HG02678 (cell line): ENCODE measurements around the gene GRHL3.

Source experiments
- ATAC-seq: cut with Tn5 transposase; IDR thresholded peaks from one replicate; pipeline ENCODE4 v1.9.1; 2021; ENCODE audit warnings: mild to moderate bottlenecking, moderate library complexity; ENCODE audit not compliant: unreplicated experiment

Gene GRHL3

DNA sequence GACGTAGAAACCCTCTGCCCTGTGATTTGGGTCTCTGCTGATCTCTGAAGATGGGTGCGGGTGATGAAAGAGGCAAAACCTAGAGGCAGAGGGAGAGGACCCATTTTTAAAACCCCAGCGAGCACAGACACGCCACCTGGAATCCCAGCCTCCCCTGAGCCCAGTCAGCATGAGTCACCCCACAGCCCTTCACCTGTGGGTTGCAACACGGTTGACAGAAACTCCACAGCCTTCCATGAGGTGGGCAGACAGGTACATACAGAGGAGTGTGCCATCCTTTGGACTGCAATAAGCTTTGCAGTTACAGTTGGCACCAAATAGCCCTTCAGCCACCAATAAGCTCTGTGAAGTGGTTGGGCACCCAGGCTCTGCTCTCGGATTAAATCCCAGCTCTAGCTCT, 2.1 kb upstream of the GRHL3 start:
- ATAC-seq, result no peak

DNA sequence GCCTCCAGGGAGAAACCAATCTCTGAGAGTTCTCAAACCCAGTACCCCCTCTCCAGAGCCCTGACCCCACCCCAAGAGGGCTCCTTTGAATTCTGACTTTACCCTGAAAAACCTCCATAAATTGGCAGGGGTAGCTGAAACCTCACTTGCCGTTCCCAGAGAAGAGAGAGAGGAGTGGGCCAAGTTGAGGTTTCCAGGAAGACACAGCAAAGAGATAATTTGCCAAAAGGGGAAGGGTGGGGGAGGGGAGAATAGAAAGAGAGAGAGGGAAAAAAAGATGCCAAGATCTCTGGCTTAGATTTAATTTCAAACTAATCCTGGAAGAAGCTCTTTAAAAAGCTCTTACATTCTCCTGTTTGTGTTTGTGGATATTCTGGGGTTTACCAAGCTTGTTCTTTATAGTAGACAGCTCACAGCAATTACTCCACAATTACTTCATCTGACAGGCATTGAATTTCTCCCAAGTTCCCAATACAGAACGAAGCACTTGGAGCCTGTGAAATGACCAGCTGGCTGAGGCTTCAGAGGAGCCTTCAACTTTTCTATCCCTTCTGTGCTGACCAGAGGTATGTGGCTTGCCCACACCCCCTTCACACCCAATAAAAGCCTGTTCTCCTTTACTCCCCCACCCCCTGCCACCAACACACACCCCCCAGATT, 1.1 kb upstream of the GRHL3 start:
- ATAC-seq, result no peak

DNA sequence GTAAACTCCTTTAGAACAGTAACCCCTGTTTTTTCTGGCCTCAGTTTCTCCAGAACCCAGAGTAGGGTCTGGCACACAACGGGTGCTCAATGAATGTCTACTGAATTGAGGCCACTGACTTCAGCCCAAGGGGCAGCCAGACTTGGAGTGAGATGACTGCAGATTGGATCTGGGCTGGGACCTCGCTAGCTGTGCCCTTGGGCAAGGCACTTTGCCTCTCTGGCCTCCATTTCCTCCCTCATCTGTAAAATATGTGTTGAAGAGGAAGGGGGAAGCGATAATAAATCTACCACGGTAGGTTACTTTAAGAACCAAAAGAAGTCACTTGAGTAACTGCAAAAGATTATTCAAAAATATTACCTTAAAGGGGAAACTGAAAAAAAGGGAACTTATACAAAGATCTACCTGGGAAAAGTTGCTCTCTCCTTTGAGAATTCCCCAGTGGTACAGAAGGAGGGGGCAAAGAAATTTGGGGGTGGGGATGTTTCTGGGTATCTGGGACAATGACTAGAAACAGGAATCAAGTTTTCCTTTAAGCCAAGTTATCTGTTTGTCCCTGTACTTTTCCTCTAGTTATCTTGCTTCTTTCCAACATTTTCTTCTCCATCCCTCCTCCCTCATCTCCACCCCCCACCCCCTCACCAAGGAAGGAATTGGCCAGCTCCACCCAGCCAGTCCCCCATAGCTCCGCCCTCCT, 394 bp upstream of the GRHL3 start:
- ATAC-seq, result no peak

DNA sequence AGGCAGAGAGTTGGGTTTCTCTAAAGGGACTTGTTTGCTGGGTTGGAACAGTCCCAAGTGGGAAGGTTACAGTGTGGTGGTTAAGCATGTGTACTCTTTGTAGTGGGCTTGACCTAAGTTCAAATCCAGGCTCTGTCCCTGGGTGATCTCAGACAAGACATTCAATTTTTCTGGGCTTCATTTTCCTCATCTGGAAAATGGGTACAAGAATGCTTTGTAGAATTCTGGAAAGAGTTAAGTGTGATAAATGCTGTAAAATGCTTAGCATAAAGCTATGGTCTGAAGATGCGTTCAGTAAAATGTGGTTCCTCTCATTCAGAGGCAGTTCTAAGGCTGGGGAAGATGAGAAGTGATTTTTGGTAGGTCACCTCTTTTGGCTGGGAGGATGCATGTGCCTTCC, 805 bp downstream of the GRHL3 start:
- no peak for ATAC-seq

DNA sequence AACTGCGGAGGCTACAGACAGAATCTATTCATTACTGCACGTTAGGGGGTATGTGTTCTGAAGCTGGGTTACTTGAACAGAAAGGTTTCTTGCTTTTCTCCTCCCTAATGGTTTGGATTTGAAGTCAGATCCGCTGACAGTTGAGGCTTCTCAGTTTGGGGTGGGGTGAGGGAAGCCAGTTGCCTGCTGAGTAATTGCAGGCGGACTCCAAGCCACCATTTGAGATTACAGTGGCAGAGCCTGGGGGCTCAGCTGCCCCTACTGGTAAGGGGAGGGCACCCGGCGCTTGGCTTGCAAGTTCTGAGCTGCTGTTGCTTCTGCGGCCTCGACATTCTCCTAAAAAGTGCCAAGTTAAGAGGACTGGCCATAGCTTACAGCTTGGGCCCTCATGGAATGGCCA, 2.0 kb downstream of the GRHL3 start:
- ATAC-seq, result no peak

DNA sequence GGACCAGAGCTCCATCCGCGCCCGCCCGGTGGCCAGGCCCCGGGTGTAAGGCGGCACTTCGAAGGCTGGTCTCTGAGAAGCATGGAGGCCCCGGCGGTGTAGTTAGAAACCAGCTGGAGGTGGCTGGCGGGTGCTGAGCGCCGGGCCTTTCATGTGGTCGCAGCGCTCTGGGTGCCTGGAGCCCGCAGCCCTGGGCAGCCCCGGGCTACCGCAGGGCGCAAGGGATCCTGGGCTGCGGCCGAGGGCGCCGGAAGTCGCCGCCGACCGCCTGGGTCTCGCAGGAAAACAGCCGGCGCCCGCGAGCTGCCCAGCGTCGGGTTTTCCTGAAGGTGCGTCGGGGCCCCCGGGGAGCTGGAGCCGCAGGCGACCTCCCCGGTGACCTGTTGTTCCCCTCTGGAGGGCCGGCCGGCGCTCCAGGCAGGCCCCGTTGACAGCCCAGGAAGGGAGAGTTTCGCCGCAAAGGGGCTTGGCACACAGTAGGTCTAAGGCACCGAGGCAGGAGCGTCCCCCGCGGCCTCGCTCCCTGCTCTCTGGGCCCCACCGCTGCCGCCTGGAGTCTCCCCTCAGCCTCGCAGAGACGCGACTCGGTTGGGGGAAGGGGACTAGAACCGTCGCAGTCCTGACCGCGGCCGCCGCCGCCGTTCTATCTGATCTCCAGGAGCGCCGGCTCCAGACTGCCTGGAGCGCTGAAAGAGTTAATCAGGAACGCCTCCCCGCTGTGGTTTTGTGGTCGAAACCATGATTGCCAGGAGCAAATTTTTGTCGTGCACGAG, 2.7 kb downstream of the GRHL3 start:
- ATAC-seq, result peak; percentile 73

DNA sequence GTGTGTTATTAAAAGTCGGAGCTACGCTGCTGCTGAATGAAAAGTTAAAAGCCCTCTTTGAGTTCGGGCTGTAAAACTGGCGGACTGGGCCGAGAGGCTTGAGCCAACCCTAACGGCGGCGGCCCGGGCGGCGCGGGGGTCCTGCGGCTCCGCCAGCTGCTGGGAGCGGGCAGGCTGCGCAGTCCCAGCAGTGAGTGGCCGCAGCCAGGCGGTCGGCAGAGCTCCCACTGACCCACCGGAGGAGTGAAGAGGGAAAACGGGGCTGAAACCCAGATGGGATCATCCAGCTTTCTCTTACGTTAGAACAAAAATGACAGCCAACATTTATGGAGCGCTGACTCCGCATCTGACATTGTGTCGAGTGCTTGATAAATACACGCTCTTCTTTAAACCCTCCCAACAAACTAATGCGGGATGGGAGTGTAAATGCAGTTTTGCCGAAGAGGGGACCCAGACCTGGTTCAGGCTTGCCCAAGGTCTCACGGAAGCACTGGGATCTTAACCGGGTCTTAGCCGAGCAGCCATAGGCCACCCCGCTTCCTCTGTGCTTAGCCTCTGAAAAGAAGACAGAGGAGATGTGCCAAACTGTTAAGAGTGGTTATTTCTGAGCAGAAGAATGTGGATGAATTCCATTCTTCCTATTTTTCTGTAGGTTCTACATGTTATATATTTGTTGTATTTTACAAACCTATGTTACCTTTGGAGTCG, 3.5 kb downstream of the GRHL3 start:
- ATAC-seq, result no peak

DNA sequence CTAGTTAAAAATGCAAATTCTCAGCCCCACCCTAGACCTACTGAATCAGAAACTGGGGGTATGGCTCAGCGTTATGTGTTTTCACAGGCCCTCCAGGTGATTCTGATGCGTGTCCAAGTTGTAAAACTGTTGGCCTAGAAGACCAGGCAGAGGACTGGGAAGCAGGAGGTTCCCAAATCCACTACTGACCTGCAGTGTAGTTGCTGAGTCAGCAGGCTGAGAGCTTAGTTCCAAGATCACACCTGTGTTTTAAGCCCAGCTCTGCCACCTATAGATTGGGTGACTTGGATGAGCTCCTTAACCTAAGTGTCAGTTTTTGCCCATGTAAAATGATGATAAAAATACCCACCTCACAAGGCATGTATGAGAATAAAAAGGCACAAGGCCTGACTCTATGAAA, 4.1 kb downstream of the GRHL3 start:
- ATAC-seq, result no peak

DNA sequence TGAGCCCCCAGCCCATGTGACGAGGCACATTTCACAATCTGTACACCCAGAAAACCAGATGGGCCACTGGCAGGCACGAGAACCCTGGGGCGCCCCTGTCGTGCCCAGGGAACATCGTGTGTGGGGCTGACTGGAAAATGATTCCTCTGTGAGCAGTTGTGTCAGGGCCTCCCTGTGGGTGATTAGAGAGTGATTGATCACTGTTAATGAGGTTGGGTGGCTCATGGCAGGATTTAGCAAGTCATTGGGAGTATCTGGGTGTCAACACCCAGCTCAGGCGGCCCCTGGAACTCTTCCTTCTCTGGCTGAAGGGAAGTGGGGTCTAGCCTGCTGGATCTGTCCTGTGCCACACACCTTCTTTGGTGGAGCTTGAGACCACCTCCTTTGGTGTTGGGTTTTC, 5.7 kb downstream of the GRHL3 start:
- no peak for ATAC-seq

DNA sequence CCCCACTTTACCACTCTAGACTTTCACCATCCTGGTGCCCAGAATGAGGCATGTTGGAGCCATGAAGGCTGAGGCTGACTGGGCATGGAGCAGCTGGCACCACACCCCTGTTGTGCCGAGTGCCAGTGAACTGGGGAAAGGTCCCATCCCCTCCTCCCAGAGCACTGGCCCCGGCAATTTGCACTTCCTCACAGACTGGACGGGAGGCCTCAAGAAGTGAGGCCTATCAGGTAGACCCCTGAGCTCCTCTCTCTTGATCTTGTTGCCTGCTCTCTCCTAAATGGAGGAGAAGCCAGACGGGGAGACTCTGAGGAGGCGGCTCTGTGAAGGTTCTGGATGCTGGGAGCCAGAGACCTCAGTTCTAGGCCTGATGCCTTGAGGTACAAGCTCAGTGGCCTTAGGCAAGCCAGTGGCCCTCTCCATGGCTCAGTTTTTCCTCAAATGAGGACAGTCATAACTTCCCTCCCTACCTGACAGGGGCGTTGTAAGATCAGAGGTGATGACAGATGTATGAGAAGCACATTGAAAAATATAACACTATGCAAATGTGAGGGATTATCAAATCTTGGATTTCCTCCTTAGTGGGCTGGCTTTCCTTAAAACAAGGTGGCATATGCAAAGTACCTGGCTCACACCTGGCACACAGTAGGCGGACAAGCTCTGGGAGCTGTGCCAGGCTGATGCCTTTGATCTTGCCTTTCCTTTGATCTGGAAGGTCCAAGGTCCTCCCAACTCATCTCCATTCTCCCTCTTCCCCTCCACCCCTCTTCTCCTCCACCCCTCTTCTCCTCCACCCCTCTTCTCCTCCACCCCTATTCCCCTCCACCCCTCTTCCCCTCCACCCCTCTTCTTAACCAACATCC, 6.7 kb downstream of the GRHL3 start:
- no peak for ATAC-seq

DNA sequence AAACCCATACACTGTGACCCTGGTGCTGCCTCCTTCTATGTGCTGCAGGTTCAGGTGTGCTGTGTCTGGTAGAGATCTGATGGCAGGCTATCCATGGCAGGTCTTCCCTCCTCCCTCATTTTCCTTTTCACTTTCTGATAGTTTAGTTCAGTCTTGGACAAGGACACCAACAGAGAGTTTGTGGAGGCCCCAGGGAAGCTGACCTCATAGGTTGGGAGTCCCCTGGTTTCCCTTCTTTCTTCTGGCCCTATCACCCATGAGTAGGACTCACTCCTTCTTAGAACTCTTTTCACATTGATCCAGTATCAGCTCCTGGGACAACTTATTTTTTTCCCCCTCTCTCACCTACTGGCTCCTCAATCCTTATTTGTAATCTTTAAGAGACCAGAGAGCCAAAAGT, 8.3 kb downstream of the GRHL3 start:
- ATAC-seq, result no peak

DNA sequence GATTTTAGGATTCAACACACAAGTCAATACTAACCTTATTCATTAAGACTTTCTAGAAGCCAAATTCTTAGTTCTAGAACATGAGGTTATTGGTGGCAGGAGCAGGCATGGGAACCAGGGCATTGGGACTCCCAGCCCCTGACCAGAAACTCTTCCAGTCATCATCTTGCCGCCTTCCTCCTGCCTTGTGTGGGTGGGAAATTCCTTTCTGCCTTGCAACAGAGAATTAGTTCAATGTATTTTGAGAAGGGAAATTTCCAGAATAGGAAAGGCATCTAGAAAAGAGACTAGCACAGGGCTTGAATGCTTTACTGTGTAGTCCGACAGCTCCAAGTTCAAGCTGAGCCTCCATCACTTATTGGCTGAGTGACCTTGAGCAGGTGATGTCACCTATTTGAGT, 8.7 kb downstream of the GRHL3 start:
- no peak for ATAC-seq

DNA sequence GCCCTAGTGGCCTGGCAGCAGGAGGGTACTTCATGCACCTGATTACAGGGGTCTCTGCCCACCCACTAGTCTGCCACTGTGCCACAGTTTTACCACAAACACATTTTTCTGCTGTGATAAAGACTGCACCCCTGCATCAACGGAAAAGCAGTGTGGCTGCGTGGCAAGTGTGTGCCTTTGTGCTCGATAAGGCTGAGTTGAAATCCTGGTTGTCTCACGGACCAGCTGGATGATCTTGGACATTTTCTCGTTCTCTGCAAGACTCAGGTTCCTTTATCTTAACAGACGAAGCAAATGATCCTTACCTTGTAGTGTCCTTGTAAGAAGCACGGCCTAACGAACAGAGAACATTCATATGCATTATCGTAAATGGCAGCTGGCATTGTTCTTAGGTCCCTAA, 10.2 kb downstream of the GRHL3 start:
- ATAC-seq, result no peak

DNA sequence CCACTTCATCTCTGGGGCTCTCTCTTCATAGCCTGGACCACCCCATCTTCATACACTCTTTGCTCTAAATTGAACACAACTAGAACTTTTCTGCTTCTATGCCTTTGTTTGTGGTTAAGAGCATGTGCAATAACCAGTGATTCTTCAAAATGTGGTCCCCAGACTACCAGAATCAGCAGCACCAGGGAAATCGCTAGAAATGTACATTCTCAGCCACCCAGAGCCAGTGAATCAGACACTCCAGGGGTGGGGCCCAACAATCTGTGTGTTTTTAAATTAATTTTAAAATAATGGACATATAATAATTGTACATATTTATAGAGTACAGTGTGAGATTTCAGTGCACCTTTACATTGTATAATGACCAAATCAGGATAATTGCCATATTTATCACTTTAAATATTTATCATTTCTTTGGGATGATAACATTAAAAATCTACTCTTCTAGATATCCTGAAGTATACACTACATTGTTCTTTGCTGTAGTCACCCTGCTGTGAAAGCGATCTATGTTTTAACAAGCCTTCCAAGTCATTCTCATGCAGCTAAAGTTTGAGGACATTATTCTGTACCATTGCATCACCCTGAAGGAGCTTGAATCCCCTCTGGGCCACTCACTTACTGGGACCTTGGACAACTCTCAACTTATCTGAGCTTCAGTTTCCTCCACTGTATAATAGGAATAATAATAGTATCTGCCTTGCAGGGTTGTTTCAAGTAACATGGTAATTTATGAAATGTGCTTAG, 10.8 kb downstream of the GRHL3 start:
- no peak for ATAC-seq

DNA sequence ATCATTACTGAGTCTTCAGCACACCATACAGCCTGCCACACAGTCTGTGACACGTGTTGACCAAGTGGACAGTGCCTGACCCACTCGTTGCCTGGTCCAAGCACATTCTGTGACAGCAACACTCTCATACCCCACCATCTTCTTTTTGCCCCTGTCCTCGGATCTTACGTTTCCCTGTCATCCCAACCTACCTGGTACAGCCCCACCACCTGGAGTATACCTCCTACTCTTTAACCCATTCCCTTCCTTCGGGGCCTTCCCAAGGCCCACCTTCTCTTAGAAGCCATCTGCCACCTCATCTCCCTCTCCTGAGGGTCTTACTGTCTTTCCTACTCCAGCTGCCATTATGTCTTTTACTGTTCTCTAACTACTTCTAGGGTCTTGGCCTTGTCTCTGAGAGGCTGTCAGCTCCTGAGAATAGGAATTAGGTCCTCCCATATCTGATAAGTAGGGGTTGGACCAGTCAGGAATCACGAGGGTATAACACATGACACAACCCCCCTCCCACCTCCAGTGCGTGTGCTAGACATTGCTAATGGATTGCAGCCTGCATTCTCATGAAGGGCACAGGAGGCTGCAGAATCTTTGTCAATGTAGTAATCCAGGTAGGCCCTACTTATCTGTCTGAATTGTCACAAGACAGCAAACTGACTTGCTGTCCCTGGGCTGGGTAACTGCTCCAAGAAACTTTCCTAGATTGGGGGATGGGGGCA, 13.0 kb downstream of the GRHL3 start:
- no peak for ATAC-seq

DNA sequence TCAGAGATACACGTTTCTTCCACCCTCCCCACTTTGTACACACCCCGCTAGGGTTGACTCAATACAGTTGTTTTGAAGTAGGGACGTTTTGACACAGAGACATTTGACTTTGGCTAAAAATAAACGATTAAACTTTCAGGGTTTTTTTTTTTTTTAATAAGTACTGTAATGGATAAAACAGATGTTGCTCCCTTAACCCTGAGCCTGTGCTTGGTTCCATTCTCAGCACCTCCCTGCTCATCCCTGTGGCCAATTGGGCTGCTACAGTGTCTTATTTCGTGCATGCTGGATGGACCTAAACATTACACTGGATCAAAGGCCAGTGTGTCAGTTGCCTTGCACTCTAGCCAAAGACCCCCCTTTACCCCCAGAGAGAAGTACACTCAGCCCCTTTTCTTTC, 16.9 kb downstream of the GRHL3 start:
- ATAC-seq, result no peak

DNA sequence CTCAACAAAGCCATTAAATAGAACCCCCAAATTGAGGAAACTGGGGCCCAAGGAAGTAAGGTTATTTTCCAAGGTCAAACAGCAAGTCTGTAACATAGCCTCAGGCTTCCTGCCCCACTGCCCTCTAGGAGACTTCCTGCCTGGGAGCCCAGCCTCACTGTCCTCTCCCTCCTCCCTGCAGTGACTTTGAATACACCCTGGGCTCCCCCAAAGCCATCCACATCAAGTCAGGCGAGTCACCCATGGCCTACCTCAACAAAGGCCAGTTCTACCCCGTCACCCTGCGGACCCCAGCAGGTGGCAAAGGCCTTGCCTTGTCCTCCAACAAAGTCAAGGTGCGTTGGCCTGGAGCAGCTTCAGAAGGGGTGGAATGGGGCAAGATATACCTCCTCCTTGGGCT, 18.3 kb downstream of the GRHL3 start:
- ATAC-seq, result no peak

DNA sequence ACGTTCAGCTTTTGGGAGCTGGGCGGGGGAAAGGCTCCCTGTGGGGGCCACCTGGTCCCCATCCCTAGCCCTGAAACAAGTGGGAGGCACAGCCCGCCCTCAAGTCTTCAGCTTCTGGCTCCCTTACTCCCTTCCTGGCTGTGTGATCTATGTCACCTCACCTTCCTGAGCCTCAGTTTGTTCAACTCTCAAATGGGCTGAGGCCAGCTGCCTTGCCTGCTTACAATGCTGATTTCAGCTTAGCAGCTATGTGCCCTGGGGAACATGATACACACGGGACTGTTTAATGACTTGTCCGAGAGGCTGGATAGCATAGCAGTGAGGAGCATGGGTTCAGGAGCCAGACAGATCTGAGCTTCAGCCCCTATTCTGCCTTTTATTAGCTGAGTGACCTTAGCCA, 19.3 kb downstream of the GRHL3 start:
- no peak for ATAC-seq

DNA sequence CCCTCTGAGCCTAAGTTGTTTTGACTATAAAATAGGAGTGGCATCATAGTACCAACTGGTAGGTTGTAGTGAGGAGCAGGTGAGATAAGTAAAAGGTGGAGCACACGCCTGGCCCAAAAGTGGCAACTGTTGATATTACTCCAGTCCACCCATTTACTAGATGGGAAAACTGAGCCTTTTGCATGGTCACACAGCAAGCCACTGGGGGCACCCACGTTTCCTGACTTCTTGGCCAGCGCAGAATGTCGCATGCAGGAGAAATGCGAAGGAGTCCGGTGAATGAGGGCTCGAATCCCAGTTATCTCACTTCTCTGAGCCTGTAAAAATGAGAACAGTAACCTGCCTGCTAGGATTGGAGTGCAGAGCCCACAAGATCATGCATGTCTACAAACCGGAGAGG, 20.8 kb downstream of the GRHL3 start:
- ATAC-seq, result no peak
